MG63 (cell line): ENCODE results near the gene C9orf152. TPM values are rescaled to one million over a fixed set of nuclear protein-coding genes. Genes with fewer than 3 reads are reported as not detected.

Experiments used
- DNase-seq: peaks from one replicate; pipeline ENCODE4 v3.0.0-alpha.2; 2020
- H3K27me3 ChIP-seq: fragments of 250-450 bp; sonication (Bioruptor Pico); 2 replicates; pipeline ENCODE4 v1.5.1; 2020; ENCODE audit warnings: mild to moderate bottlenecking, moderate library complexity
- H3K36me3 ChIP-seq: fragments of 250-450 bp; sonication (Bioruptor Pico); 2 replicates; pipeline ENCODE4 v1.5.1; 2020; ENCODE audit warnings: mild to moderate bottlenecking, moderate library complexity
- H3K4me3 ChIP-seq: fragments of 250-450 bp; sonication (Bioruptor Pico); 2 replicates; pipeline ENCODE4 v1.5.1; 2020; ENCODE audit warnings: mild to moderate bottlenecking, moderate library complexity
- H3K9me3 ChIP-seq: fragments of 250-450 bp; sonication (Bioruptor Pico); 2 replicates; pipeline ENCODE4 v1.5.1; 2020; ENCODE audit warnings: mild to moderate bottlenecking, moderate library complexity
- total RNA-seq: library from RNA; depleted of rRNA; stranded (reverse); fragments of >200 nt; shearing (Covaris generic); gene quantifications from 2 replicates; pipeline ENCODE4 v1.2.3, GENCODE V29; 2014; ENCODE audit warnings: low replicate concordance; rRNA removed

The C9orf152 gene
- total RNA-seq, 1 experiment from 2014 or later = not detected

DNA sequence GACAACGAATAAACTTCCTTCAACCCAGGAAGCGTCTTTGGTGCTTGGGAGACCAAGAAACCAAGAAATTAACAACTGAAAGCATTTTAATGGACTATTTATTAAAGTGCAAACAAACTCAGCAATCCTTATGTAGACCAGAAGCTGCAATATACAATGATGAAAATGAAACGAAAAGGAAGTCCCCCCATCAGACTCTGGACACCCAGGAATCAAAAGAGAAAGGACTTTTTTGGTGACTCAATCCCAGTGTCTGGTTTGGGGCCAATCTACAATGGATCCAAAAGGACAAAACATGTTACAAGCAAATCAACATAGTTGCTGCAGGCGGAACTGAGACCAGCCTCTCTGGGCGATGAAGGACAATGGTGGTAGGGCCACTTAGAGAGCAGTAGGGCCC is 39.5 kb downstream of the C9orf152 start:
- DNase-seq = no peak
- Histone ChIP-seq H3K9me3 (no peaks in the 10 kb centered on the region), H3K27me3 (no peaks in the 10 kb centered on the region), H3K4me3 (no peak overlapping the region), H3K36me3 (peaks cover 46% of the 10 kb centered on the region)

DNA sequence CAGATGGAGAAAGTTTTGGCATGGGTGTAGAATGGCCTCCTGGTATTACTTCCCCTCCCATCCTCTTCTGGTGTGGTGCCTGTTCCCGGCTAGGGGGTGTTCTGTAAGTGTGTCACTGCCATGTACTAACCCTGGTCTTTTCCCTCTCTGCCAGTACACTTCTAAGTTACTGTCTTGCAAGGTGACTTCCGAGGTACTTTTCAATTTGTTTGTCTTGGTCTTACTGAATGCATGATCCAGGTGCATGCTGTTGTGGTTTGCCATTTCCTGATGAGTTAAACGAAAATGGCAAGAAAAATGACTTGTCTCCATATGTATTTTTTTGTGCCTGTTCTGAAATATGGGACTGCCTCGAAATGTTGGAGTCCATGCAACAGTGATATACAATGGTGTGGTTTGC is 46.0 kb downstream of the C9orf152 start:
- H3K27me3 ChIP-seq = no peaks in the 10 kb centered on the region
- peaks cover 52% of the 10 kb centered on the region for H3K36me3 ChIP-seq
- no peak for DNase-seq
- no peaks in the 10 kb centered on the region for H3K9me3 ChIP-seq
- no peak overlapping the region for H3K4me3 ChIP-seq

DNA sequence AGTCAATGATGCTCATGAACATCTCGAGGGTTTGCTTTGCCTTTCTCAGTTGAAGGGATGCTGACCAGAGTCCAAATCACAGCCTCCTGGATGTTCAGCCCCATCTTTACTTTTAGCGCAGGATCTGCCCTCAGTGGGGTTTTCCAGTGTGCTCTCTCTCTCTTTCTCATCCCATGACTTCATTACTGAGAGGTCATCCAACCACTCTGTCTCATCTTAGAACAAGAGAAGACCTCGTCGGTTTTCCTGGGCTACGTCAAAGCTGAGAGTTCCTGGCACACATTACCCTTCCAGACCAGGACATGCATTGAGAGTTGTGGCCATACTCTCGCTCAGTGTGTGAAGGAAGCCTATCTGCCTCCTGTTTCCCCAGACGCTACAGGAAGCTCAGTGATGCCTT is 47.3 kb downstream of the C9orf152 start:
- no peak for DNase-seq
- Histone ChIP-seq H3K27me3 (no peaks in the 10 kb centered on the region), H3K4me3 (no peak overlapping the region), H3K9me3 (no peaks in the 10 kb centered on the region), H3K36me3 (peaks cover 57% of the 10 kb centered on the region)

DNA sequence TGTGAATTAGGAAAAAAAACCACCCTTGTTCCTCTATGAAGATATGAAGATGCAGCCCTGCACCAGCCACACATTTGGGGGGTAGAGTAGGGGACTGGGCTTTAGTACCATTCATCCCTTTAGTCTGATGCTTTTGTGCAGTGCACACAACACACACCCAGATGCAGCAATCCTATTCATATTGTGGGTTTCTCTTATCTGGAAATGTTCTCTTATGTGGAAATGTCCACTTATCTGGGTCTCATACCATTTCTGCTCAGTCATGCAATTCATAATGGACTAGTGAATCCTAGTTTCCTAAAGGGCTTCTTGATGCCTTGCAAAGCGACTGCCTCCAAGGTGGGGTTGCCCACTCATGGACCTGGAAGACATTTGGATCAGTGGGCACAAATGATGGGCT is 47.8 kb downstream of the C9orf152 start:
- Histone ChIP-seq H3K4me3 (no peak overlapping the region), H3K36me3 (peaks cover 60% of the 10 kb centered on the region), H3K27me3 (no peaks in the 10 kb centered on the region), H3K9me3 (no peaks in the 10 kb centered on the region)
- no peak for DNase-seq

DNA sequence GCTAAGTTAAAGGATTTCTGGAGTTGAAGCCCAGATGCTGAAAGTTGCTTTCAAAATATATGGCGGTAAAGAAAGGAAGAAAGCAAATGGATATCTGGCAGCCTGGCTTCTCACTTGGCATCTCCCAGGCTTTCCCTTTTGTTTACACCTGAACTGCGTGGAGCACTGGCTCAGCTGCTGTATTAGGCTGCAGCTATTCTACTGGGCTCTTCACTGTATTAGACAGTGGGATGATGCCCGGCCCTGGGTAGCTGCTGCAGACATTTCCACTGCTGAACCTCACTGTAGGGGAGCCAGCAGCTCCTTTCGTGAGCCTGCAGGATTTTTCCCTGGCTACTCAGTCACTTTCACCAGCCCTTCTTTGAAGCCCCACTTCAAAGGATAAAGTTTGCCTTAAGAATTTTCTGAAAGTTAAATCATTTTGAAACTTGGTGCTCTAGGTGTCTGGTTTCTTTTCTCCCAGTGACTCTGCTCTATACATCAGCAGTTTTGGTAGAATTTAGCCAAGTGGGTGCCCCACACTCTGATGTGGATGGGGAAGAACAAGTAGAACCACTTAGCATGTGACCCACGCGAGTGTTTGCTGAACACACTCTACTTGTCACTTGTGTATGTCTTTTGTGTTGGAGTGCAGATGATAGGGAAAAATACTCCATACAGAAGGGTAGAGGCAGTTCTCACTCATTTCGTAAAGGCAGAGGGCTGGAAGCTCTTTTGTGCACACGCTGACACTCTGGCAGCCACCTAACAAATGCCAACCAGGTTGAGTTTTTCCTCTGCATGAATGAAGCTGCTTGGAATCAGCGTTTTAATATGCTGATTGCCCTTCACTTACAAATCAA is 49.9 kb downstream of the C9orf152 start:
- Histone ChIP-seq H3K27me3 (no peaks in the 10 kb centered on the region), H3K4me3 (no peak overlapping the region), H3K36me3 (peaks cover 69% of the 10 kb centered on the region), H3K9me3 (no peaks in the 10 kb centered on the region)
- no peak for DNase-seq

DNA sequence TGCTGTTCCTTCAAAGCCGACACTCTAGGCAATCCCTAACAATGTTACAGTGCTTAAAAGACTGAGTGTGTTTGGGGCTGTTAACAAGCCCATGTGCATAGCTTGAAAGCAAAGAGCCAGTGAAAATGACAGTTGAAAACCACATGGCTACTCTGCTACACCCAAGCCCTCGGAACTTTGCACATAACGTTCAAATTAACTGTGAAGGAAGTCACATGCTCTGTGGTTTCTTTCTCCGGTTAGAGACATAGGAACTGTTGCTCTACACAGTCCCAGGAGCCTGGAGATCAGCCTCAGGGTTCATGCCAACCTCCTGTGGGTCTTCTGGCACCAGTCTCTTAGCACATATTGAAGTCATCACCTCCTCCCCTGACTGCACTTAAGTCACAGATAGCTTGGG is 51.1 kb downstream of the C9orf152 start:
- peak; percentile 78 for DNase-seq
- Histone ChIP-seq H3K27me3 (no peaks in the 10 kb centered on the region), H3K4me3 (no peak overlapping the region), H3K9me3 (no peaks in the 10 kb centered on the region), H3K36me3 (peaks cover 68% of the 10 kb centered on the region)

DNA sequence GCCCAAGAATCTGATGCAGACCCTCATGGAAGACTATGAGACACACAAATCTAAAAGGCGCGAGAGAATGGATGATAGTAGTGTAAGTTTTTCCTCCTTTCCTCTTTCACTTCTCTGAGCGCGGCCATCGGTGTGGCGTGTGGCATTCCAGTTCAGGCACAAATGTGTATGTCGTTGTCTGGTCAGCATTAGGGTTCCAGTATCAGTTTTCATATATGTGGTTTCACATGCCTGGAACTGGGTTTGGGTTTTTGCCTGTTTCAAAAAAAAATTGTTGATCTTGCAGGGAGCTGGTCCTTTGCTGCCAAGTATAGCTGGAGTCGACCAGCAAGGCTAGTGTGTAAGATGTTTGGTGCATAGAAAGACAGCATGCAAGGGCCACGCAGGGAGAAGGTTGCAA is 51.5 kb downstream of the C9orf152 start:
- Histone ChIP-seq H3K4me3 (no peak overlapping the region), H3K9me3 (no peaks in the 10 kb centered on the region), H3K27me3 (no peaks in the 10 kb centered on the region), H3K36me3 (peaks cover 63% of the 10 kb centered on the region)
- DNase-seq = no peak

DNA sequence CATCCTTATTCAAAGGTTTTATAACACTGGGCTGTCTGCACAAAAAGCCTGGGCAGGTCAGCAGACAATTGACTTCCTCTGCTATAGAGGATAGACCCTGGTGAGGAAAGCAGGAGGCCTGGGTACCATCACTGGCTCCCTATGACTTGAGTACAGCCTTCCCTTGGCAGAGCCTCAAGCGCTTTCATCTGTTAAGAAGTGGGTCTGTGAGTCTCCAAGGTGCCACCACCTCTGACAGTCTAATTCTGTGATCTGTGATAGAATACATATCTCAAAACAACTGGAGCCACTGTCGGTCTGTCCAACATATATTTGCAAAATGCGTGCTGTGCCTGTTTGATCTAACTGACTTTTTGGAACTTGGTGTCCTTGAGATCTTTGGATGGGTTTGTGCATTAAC is 52.2 kb downstream of the C9orf152 start:
- H3K36me3 ChIP-seq = peaks cover 56% of the 10 kb centered on the region
- DNase-seq = no peak
- no peaks in the 10 kb centered on the region for H3K27me3 ChIP-seq
- H3K4me3 ChIP-seq = no peak overlapping the region
- H3K9me3 ChIP-seq = no peaks in the 10 kb centered on the region

DNA sequence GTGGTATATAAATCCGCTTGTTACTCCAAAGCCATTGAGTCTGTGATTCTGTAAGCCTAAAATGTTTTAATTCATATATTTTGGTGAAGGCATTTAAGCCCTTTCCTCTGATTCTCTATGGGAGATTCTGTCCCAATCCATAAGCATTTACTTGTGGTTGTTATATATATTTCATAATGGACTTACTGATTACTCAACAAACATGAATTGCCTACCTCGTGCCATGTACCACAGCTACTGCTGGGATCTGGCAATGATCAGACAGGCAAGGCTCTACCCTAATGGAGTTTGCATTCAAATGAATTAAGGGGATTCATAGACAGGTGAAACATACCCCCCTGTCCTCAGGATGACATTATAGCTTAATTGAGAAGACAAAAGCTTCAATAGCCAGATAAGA is 54.5 kb downstream of the C9orf152 start:
- Histone ChIP-seq H3K9me3 (no peaks in the 10 kb centered on the region), H3K4me3 (no peak overlapping the region), H3K36me3 (peaks cover 59% of the 10 kb centered on the region), H3K27me3 (no peaks in the 10 kb centered on the region)
- DNase-seq = no peak

DNA sequence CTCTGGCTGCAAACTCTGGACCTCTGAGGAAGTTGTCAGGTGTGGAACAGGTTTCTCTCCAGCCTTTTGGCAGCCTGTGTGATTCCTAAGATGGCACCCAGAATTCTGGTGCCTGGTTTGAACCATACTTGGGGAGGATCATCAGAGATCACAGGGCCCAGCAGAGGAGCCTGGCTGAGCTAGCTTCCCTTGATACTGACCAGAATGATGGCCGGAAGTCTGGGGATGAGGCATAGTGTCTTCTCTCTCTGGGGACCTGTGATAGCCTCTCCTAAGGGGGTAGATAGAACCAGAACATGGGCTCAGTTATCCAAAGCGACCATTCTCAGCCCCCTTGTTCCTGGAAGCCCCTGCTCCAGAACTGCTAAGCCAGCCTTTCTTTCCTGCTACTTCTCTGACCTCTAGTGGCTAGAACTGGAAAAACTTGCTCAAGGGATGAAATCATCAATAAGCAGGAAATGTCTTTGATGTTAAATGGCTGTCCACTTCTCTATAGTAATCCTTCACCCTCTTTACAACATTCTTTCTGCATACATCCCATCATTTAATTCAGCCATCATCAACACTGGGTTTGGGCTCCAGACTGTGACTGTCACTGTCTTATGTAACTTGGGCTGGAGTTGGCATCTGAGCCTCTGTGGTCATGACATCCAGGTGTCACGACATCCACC is 55.1 kb downstream of the C9orf152 start:
- no peak for DNase-seq

More for the DNA sequence above, 55.1 kb downstream of the C9orf152 start:
- Histone ChIP-seq H3K9me3 (no peaks in the 10 kb centered on the region), H3K27me3 (no peaks in the 10 kb centered on the region), H3K4me3 (no peak overlapping the region), H3K36me3 (peaks cover 59% of the 10 kb centered on the region)

Other genes starting within 250 kb of the C9orf152 start
- 441 and 536 TPM in 2 replicates for gene TXN, start 48.3 kb upstream of the C9orf152 start, total RNA-seq
- not detected in 2 replicates for gene TXNDC8, start 129.7 kb upstream of the C9orf152 start, total RNA-seq